WERI-Rb-1 (cell line): ENCODE data around the gene CDC27.
"Not testable (repeated sequence)": the region's sequence is repeated elsewhere in the genome, so short reads cannot be mapped to it uniquely, and the experiment has no call there.

ENCODE experiments used
- DNase-seq: peaks from one replicate; pipeline ENCODE4 v3.0.0-alpha.2; 2020
- H3K27ac ChIP-seq: fragments of 250-450 bp; sonication (Bioruptor Pico); 2 replicates; pipeline ENCODE4 v1.5.1; 2020; ENCODE audit warnings: mild to moderate bottlenecking, moderate library complexity
- H3K27me3 ChIP-seq: fragments of 250-450 bp; sonication (Bioruptor Pico); 2 replicates; pipeline ENCODE4 v1.5.1; 2021; ENCODE audit warnings: mild to moderate bottlenecking, low read depth, moderate library complexity; ENCODE audit not compliant: insufficient read depth, severe bottlenecking
- H3K36me3 ChIP-seq: fragments of 250-450 bp; sonication (Bioruptor Pico); 2 replicates; pipeline ENCODE4 v1.5.1; 2020; ENCODE audit warnings: mild to moderate bottlenecking, moderate library complexity
- H3K4me3 ChIP-seq: 2 replicates; pipeline ENCODE4 v1.5.1; 2011; ENCODE audit warnings: low read depth, mild to moderate bottlenecking, control low read depth, low read length
- H3K9me3 ChIP-seq: fragments of 250-450 bp; sonication (Bioruptor Pico); 2 replicates; pipeline ENCODE4 v1.5.1; 2021; ENCODE audit warnings: mild to moderate bottlenecking, moderate library complexity; ENCODE audit not compliant: severe bottlenecking
- CTCF ChIP-seq: IDR thresholded peaks from 2 replicates; pipeline ENCODE4 v1.5.1; 2011; ENCODE audit warnings: low read depth, mild to moderate bottlenecking, control low read depth, inconsistent platforms, low read length

Gene CDC27

DNA sequence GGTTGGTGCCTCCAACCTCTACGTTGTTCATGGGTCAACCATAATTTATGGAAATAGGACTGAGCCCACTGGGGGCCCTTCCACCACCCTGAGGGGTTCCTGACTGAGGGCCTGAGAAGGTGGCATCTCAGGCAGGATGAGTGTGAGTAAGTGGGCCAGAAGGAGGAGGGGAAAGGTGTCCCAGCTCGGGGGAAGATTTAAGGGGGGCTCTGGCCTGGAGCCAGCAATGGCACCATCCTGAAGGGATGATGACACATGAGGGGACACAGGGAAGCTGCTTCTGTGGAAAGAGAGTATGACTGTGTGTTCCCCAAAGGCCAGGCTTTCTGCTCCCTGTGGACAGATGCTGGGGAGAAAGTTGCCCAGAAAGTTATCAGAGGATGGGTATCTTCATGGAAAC is 38.8 kb upstream of the CDC27 start:
- DNase-seq, result no peak
- H3K9me3 ChIP-seq, result peaks cover 10% of the 10 kb centered on the region
- no peak for TF ChIP-seq CTCF
- H3K27ac ChIP-seq, result no peak overlapping the region
- H3K27me3 ChIP-seq, result no peaks in the 10 kb centered on the region
- no peak overlapping the region for H3K4me3 ChIP-seq
- no peaks in the 10 kb centered on the region for H3K36me3 ChIP-seq

DNA sequence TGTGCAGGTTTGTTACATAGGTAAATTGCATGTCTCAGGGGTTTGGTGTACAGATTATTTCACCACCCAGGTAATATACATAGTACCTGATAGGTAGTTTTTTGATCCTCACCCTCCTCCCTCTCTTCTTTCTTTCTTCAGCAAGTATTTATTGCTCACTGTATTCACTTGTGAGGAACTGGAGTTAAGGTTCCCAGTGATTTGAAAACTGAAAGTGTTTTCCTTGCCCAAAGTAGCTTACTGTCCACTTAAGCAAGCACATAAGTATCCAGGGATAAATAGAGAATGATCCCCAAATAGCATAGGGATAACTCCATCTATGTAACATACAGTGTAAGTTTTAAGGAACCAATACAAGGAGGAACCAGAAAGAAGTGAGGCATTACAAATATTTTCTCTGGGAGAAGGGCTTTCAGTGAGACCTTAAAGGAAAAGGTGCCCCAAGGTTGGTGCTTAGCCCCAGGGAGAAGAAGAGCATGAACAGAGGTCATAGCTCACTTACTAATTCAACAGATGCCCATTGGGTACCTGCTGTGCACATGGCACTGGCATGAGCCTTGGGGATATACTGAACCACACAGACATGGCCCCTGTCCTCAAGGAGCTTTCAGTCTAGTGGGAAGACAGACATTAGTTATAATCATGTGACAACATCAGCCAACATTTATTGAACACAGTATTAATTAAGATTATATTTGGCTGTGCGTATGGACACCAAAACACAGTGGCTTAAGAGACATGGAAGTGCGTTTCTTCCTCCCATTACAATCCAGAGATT is 37.0 kb upstream of the CDC27 start:
- Histone ChIP-seq H3K9me3 (peaks cover 10% of the 10 kb centered on the region), H3K27ac (no peak overlapping the region), H3K36me3 (no peaks in the 10 kb centered on the region), H3K4me3 (no peak overlapping the region), H3K27me3 (no peaks in the 10 kb centered on the region)
- no peak for DNase-seq
- no peak for TF ChIP-seq CTCF

DNA sequence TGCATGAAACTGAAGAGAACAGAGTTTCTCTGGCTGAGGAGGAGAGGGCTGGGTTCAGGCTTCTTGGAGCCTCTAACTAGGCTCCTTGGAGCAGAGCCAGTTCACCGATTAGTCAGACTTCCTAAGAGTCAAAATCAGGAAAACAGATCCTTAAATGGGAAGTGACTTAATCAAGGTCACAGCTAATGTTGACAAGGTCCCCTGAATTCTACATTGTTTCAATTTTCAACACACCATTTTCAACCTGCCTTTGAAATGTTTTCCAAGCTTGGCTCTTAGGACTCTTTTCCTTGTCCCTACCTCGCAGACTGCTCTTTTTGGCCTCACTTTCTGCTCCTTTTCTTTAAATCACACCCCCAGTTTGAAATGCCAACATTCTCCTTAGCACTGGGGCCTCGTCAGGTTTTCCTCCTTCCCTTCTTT is 36.4 kb upstream of the CDC27 start:
- DNase-seq, result no peak
- Histone ChIP-seq H3K4me3 (no peak overlapping the region), H3K27ac (no peak overlapping the region), H3K9me3 (peaks cover 10% of the 10 kb centered on the region), H3K36me3 (no peaks in the 10 kb centered on the region), H3K27me3 (no peaks in the 10 kb centered on the region)
- TF ChIP-seq CTCF, result no peak

GRCh38 chr17:47224966-47225365 is 35.9 kb upstream of the CDC27 start:
- Histone ChIP-seq H3K36me3 (no peaks in the 10 kb centered on the region), H3K27ac (no peak overlapping the region), H3K4me3 (no peak overlapping the region), H3K27me3 (no peaks in the 10 kb centered on the region), H3K9me3 (peaks cover 10% of the 10 kb centered on the region)
- no peak for TF ChIP-seq CTCF
- DNase-seq, result no peak

- H3K27me3 ChIP-seq, H3K36me3 ChIP-seq, H3K27ac ChIP-seq, H3K9me3 ChIP-seq, DNase-seq, H3K4me3 ChIP-seq: not testable (repeated sequence)
Observed at GRCh38 chr17:47224077-47224476, 35.0 kb upstream of the CDC27 start.

DNA sequence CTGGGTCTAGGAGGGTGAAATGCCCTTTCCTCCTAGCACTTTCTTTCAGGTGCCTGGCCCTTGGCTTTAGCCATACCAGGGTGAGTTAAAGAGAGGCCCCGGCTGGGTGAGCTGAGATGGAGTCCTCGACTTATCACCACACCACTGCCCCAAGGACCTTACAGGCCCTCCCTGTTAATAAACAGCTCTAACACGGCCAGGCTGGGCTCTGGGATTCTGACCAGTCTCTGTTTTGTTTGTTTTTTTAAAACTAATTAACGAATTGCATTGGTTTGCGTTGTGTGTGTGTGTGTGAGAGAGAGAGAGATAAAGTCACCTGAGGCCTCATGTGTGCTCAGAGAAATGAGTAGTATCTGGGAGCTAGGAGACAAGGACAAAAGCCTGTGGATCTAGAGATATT is 34.4 kb upstream of the CDC27 start:
- no peak overlapping the region for H3K27ac ChIP-seq
- TF ChIP-seq CTCF, result no peak
- no peak for DNase-seq

More for the DNA sequence above, 34.4 kb upstream of the CDC27 start:
- Histone ChIP-seq H3K4me3 (no peak overlapping the region), H3K9me3 (peaks cover 10% of the 10 kb centered on the region), H3K27me3 (no peaks in the 10 kb centered on the region), H3K36me3 (no peaks in the 10 kb centered on the region)
